ENCODE results near the gene GNPTAB.
"Not testable (repeated sequence)": the region's sequence is repeated elsewhere in the genome, so short reads cannot be mapped to it uniquely, and the experiment has no call there.

Gene GNPTAB

GRCh38 chr12:101850199-101850598 lies 19.4 kb upstream of the GNPTAB start:
- DNase-seq = no peak

- DNase-seq = no peak
Observed at GRCh38 chr12:101847325-101847724, 16.6 kb upstream of the GNPTAB start.

- no peak for DNase-seq
Observed at GRCh38 chr12:101845137-101845711, 14.5 kb upstream of the GNPTAB start.

- DNase-seq = no peak
Observed at GRCh38 chr12:101841069-101841468, 10.3 kb upstream of the GNPTAB start.

GRCh38 chr12:101839324-101840283 lies 8.8 kb upstream of the GNPTAB start:
- DNase-seq = peak; percentile 21 to 45

GRCh38 chr12:101838628-101839323 lies 8.0 kb upstream of the GNPTAB start:
- no peak for DNase-seq

- no peak for DNase-seq
Observed at GRCh38 chr12:101832030-101832429, 1.3 kb upstream of the GNPTAB start.

- no peak for DNase-seq
Observed at GRCh38 chr12:101829639-101830366, 956 bp downstream of the GNPTAB start.

- DNase-seq = no peak
Observed at GRCh38 chr12:101828463-101829196, 2.1 kb downstream of the GNPTAB start.

- no peak for DNase-seq
Observed at GRCh38 chr12:101826766-101827368, 3.9 kb downstream of the GNPTAB start.

- DNase-seq = no peak
Observed at GRCh38 chr12:101824831-101825230, 5.9 kb downstream of the GNPTAB start.

GRCh38 chr12:101823891-101824290 lies 6.9 kb downstream of the GNPTAB start:
- DNase-seq = peak; percentile 46 to 64

- DNase-seq = no peak
Observed at GRCh38 chr12:101823039-101823438, 7.7 kb downstream of the GNPTAB start.

GRCh38 chr12:101819467-101819866 lies 11.3 kb downstream of the GNPTAB start:
- DNase-seq = no peak

GRCh38 chr12:101818689-101819088 lies 12.1 kb downstream of the GNPTAB start:
- not testable (repeated sequence) for DNase-seq

- no peak for DNase-seq
Observed at GRCh38 chr12:101813117-101813516, 17.6 kb downstream of the GNPTAB start.

- DNase-seq = not testable (repeated sequence)
Observed at GRCh38 chr12:101812716-101813115, 18.0 kb downstream of the GNPTAB start.

- DNase-seq = not testable (repeated sequence)
Observed at GRCh38 chr12:101811342-101811741, 19.4 kb downstream of the GNPTAB start.

GRCh38 chr12:101809208-101809607 lies 21.6 kb downstream of the GNPTAB start:
- no peak for DNase-seq

- DNase-seq = no peak
Observed at GRCh38 chr12:101806265-101806664, 24.5 kb downstream of the GNPTAB start.

GRCh38 chr12:101804409-101804808 lies 26.4 kb downstream of the GNPTAB start:
- DNase-seq = no peak

- no peak for DNase-seq
Observed at GRCh38 chr12:101803978-101804377, 26.8 kb downstream of the GNPTAB start.

Data from hippocampal formation (tissue), 2 donors.